ENCODE measurements around the gene BORA. TPM values are rescaled to one million over a fixed set of nuclear protein-coding genes. Genes with fewer than 3 reads are reported as not detected.

Gene BORA
- 2.4 and 3.2 TPM in 2 replicates for total RNA-seq

GRCh38 chr13:72727417-72728289 is at the start of gene BORA, which contains the start of gene MZT1:
Gene BORA, plus strand, starts transcription at chr13:72727923. Its CDS starts 1,018 bp downstream, at chr13:72728941.
Gene MZT1, minus strand, starts transcription at chr13:72727629. Its CDS starts 27 bp downstream, at chr13:72727602.

GRCh38 chr13:72781451-72782439 is 54.0 kb downstream of the BORA start, which contains the start of the genes DIS3 and PIBF1:
Gene DIS3, minus strand, starts transcription at chr13:72781900. Its CDS starts 68 bp downstream, at chr13:72781832.
Gene PIBF1, plus strand, starts transcription at chr13:72782133. Its CDS starts 1,337 bp downstream, at chr13:72783470.

Other genes with a start within 250 kb of the BORA start
- gene MZT1, start 294 bp upstream of the BORA start, total RNA-seq: 7.5 and 11.3 TPM in 2 replicates
- gene DIS3, start 54.0 kb downstream of the BORA start, total RNA-seq: 36.9 and 37.3 TPM in 2 replicates
- 14.7 and 25.8 TPM in 2 replicates for gene PIBF1, start 54.2 kb downstream of the BORA start, total RNA-seq

Measured in tracheal epithelial cell (primary cell).